ENCODE data around the gene TRIM36.

DNA sequence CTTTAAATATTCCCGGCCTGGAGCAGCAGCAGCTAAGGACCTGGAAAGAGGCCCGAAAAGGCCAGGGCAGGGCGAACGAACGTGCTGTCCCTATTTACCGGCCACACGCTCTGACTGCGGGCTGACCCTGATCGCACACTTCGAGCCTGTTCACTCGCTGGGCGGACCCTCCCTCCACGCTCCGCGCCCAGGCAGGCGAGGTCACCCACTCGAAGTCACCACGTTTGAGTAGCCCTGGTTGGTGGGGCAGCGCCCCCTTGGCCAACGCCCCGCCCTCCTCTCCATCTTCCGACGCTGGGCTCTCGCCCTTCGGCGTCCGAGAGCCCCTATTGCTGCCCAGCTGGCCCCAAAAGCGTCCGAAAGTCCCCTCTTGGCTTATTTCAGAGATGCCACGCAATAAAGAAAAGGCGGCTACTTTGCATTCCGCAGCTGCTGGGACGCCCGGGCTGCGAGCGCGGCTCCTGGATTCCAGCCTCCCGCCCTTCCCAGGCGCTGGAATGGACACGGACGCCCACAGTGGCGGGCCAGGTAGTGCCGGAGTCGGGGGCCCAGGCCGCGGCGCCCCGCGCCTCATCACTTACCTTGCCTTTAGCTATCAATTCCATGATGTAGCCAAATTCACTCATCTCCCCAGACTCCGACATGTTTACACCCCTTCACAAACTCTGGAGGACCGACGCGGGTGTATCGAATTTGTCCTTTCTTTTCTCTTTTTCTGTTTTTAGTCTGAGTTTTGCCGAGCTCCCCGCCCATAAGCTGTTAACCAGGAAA lies 9.9 kb upstream of the TRIM36 start:
- 0 out of 2 replicates have a peak, but pooled peaks have one; percentile 13 for TF ChIP-seq SP1 (CRISPR knock-in tag; conservative IDR thresholded peaks at IDR 0.05)
- TF ChIP-seq IRF2 (CRISPR knock-in tag; IDR thresholded peaks at IDR 0.05; ENCODE audit: borderline replicate concordance, low read depth) = no peak
- TF ChIP-seq CTCF (IDR thresholded peaks at IDR 0.05) = no peak
